Stimulated activated CD4-positive, alpha-beta T cell treated with anti-CD3 and anti-CD28 coated beads, Interleukin-2, amount 100 ng/mL, for 24 hours (primary cell): ENCODE measurements around the gene COL1A1.
A peak's percentile ranks its signal among the peaks of the same experiment; 100 is the strongest.

Source experiments
- DNase-seq, 2 donors: peaks; one replicate each; pipeline ENCODE4 v3.0.0-alpha.2; 2020

Gene COL1A1

GRCh38 chr17:50213026-50214022 lies 11.9 kb upstream of the COL1A1 start:
- DNase-seq, result peak; percentile 30 to 43

GRCh38 chr17:50212121-50212843 lies 10.9 kb upstream of the COL1A1 start:
- peak in 1 of 2 donors; percentile 5 for DNase-seq

GRCh38 chr17:50211249-50212120 lies 10.1 kb upstream of the COL1A1 start:
- peak in 1 of 2 donors; percentile 10 for DNase-seq

- DNase-seq, result peak in 1 of 2 donors; percentile 15
Measured at GRCh38 chr17:50210240-50211225, 9.1 kb upstream of the COL1A1 start.

GRCh38 chr17:50209472-50210239 lies 8.2 kb upstream of the COL1A1 start:
- peak in 1 of 2 donors; percentile 7 for DNase-seq

GRCh38 chr17:50209133-50209471 lies 7.7 kb upstream of the COL1A1 start:
- DNase-seq, result no peak

- no peak for DNase-seq
Measured at GRCh38 chr17:50208611-50209061, 7.2 kb upstream of the COL1A1 start.

GRCh38 chr17:50207792-50208567 lies 6.5 kb upstream of the COL1A1 start:
- DNase-seq, result no peak

GRCh38 chr17:50207315-50207714 lies 5.9 kb upstream of the COL1A1 start:
- no peak for DNase-seq

GRCh38 chr17:50206604-50207293 lies 5.3 kb upstream of the COL1A1 start:
- DNase-seq, result peak in 1 of 2 donors; percentile 33

- DNase-seq, result no peak
Measured at GRCh38 chr17:50205963-50206505, 4.6 kb upstream of the COL1A1 start.

GRCh38 chr17:50205111-50205962 lies 3.9 kb upstream of the COL1A1 start:
- DNase-seq, result no peak

GRCh38 chr17:50204431-50204830 lies 3.0 kb upstream of the COL1A1 start:
- DNase-seq, result no peak

- DNase-seq, result no peak
Measured at GRCh38 chr17:50203604-50204345, 2.3 kb upstream of the COL1A1 start.

- DNase-seq, result no peak
Measured at GRCh38 chr17:50203086-50203485, 1.7 kb upstream of the COL1A1 start.

GRCh38 chr17:50200457-50201275 lies 765 bp downstream of the COL1A1 start:
- DNase-seq, result peak; percentile 83 to 86
